SKM-1 treated with dmso at 0.1 percent for 144 hours (cell line): ENCODE data around the gene NECAB3.
A peak's percentile ranks its signal among the peaks of the same experiment; 100 is the strongest.

ENCODE experiments used
- DNase-seq: peaks from one replicate; lab custom pipeline; 2025; ENCODE audit not compliant: unreplicated experiment; lab: John Stamatoyannopoulos, UW

Gene NECAB3

DNA sequence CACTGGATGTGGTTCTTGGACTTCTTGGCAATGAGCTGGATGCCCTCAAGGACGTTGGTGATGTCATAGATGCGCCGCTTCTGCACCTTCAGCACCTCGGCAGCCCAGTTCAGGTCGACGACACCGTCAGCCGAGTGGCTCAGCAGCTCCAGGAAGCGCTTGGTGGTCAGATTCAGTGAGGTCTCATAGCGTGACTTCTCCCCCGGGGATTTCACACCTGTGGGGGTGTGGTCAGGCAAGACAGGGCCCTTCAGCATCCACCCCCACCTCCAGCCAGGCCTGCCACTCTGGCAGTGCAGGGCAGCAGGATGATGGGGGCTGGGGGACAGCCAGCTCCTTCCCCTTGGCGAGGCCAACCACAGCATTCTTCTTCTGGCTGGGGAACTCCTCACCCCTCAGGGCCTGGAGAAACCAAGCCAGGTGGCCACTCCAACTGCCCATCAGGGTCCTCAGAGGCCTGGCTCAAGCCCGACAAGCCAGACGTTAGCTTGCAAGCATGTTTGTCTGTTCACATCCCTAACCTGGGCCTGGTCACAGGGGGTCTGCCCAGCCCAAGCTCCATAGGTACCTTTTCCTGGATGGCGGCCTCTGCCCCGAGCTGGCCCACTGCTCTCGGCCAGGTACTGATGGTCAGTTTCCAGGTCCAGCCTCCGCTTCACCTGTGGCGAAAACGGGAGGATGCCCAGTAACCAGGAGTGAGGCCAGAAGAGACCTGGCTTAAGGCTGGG lies 5.7 kb upstream of the NECAB3 start:
- DNase-seq: no peak

DNA sequence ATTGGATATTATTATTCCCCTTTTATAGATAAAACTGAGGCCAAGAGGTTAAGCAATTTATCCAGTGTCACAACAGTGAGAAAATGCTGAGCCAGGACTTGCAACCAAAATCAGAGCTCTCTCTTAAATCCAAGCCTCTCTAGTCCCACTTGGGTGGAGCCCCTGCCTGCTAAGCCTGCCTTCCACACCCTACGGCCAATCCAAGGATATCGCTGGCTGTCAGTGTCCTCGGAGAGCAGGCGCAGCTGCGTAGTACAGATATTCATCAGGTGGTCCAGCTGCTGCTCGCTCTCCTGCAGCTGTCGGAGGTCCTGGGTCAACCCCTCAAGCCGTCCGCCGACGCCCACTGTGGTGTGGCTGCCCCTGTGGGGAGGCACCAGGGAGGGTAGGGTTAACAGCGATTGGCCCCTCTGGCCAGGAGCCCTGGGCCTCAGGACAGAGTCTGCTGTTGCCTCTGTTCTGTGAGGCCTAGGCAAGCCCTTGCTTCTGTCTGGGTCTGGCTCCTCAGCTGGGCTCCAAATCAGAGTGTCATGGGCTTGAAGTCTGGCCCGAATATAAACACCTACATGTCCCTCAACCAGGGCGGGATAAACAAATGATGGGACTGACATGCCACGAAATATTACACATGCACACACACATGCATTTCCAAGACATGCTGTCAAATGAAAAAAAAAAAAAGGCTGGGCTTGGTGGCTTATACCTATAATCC lies 3.9 kb upstream of the NECAB3 start:
- no peak for DNase-seq

DNA sequence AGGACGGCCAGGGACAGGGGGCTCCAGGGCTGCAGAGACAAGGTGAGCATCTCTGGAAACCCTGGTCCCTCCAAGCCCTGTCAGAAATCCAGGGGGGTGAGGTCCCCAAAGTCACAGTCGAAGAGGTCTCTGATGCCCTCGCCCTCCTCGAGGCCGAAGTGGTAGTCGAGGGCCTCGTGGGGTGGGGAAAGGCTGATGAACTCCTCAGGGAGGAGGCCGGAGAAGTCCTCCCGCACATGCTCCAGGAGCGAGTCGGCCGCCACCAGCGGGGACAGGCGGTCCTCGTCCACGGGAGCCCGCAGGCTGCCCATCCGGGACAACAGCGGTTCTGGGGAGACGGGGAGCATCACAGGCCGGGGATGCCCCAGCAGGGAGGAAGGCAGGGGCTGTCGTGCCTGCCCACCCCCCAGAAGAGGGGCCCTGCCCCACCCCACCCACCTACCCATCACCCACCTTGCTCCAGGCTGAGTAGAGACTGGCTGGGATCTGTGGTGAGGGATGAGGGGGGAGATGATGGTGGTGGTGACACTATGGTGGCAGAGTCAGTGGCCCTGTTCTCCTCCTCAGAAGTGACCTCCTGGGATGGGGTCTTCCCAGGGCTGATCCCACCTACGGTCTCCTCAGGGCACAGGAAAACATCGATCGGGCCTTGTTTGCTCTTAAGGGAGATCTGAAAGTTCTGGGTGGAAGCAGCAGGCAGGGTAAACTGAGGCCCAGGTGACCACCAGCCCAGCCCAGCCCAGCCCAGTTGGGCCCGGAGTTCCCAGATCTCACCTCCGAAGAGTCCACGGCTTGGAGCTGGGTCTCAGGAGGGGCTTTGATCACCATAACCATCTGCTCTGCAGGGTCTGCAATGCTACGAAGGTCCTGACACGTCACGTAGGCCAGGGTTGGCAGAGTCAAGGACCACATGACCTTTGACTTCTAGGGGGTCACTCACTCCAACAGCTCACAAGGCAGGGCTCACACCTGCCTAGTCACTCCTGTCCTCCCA lies 2.7 kb upstream of the NECAB3 start:
- DNase-seq: no peak

DNA sequence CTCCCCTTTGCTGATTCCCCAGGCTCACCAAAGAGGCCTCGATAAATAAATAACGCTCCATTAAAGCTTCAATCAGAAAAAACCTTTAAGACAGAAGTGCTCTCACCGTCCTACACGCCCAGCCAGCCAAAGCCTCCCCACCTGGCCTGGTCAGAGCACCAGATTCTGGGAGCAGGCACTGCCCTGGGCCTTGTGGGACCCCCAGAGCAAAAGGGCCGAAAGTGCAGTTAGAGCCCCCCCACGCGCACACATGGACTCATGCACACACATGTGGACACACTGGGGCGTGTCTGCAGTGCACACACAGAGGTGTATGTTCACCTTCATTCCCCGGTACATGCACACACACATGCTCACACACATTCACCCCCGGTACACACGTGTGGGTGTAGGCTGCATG lies 1.9 kb upstream of the NECAB3 start:
- no peak for DNase-seq

DNA sequence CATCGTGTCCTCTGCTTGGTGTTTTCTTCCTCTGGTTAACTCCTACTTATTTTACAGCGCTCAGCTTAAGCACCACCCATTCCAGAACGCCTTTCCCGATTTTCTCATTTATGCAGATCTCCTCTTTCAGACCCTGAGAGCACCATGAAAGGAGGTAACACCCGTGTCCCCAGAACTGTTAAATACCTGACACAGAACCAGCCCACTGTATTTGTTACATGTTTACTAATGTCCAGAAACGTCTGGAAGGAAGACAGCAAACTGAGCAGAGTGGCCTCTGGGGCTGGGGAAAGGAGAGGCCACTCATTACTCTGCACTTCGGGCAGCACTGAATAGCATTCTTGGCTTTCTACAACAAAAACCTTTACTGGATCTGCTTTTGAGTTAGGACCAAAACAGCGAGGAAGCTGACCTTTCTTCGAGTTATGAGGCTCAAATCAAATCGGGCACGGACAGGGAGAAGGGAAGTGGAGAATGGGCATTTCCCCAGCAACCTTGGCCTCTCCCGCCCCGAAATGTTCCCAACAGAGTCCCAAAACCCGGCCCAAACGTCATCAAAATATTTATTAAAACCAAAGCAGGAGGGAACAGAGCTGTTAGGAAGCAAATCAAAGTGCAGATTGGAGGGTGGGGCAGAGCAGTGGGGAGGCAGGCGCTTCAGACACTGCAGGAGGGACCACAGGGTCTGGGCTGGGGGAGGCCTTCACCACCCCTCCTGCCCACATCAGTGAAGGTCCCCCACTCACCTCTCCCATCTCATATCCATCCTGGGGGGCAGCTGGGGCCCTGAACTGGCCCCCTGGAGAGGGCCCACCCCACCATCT lies 1.1 kb upstream of the NECAB3 start:
- no peak for DNase-seq

DNA sequence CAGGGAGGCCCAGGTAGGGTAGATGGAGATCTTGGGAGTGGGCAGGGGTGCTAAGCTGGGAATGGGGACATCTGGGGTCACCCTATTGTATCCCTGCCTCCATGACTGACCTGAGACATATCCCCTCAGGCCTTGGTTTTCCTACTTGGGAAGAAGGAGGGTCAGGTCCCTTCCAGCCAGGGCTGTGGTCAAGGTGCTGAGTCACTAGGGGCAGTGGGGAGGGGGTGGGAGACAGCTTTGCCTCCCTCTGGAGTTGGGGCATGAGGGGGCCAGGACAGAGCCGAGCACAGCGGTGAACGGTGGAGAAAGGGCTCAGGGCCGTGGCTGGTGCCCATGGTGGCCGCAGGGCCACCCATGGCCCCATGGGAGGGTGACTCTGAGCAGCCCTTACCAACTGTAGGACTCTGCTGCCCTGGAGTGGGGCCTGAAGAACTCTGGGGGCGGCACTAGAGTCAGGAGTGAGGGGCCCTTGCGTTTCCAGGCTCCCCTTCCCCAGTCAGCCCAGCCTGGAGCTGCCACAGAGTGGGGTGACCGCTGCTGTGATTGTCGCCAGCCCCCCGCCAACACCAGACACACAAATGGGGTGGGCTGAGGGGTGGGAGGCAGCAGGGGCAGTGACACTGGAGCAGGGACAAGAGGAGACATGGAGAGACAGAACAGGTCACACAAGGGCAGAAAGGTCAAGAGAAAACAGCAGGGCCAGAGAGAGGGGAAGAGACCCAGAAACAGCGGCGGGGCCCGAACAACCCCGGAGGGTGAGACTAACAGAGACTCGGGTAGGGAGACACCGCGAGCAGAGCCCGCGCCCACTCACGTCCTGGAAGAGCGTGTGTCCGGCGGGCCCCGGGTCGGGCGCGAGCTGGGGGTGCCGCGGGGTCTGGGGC lies 576 bp downstream of the NECAB3 start:
- DNase-seq: peak; percentile 41

DNA sequence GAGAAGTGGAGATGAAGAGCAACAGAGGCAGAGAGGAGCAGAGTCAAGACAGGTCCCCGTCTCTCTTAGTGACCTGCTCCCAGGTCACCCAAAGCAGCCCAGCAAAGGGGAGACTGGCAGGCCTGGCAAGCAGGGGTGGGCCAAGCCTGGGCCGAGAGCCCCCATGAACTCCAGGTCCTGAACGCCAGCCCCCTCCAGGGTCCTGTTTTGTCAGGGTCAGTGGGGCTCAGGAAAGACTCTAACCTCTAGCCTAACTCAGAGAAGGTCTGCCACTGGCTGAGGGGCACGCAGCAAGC lies 1.2 kb downstream of the NECAB3 start:
- DNase-seq: no peak

DNA sequence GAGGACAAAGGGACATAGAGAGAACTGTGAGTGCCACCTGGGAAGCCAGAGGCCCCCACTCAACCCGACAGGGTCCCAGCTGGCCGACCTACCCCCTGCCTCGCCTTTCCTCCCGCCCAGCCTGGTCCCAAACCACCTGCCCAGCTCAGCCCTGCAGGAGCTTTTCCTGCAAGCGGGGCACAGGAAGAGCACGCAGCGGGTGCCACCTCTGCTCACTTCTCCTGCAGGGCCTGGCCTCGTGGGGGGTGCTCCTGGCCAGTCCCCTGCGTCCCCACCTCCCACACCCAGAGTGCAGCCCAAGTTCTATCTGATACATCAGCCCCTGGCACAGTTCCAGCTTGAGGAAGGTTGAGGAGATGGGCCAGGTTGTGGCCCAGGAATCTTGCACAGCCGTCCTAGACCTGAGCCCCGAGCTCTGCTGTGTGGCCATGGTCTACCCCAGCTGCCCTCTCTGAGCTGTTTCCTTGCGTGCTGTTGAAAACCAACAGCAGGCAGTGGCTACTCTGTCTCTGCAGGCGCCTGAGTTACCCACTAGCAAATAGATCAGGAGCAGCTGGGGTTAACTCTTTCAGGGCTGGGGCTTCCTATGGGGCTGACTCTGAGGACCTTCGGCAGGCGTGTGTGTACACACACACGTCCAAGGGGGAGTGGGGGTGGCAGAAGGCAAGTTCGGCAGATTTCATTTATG lies 1.7 kb downstream of the NECAB3 start:
- no peak for DNase-seq

DNA sequence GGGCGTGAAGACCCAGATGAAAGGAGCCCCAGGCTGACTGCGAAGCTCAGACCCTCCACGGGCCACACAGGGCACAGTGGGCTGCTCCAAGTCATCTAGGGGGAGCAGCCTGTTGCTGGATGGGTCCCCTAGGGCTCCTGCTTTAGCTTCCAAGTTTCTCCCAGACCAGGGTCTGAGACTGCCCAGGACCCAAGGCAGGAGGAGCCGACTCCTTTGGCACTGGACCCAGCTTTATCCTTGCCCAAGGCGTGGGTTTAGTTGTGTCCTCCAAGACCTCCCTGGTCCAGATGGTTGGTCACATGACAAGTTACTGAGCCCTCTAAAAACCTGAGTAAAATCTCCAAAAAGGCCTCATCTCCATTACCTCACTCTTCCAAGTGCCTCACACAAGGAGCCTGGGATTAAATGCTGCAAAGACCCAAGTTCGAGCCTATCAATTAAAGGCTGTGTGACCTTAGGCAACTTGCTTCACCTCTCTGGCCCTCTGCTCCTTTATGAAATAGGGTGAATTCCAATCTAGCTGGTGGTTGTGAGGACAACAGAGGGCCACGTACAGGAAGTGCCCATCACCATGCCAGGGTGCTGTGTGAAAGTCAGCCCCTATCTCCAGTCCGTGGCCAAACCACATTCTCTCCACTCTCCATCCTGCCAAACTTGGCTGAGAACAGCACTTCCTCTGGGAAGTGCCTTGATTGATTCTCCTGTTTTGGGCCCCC lies 2.5 kb downstream of the NECAB3 start:
- DNase-seq: no peak

DNA sequence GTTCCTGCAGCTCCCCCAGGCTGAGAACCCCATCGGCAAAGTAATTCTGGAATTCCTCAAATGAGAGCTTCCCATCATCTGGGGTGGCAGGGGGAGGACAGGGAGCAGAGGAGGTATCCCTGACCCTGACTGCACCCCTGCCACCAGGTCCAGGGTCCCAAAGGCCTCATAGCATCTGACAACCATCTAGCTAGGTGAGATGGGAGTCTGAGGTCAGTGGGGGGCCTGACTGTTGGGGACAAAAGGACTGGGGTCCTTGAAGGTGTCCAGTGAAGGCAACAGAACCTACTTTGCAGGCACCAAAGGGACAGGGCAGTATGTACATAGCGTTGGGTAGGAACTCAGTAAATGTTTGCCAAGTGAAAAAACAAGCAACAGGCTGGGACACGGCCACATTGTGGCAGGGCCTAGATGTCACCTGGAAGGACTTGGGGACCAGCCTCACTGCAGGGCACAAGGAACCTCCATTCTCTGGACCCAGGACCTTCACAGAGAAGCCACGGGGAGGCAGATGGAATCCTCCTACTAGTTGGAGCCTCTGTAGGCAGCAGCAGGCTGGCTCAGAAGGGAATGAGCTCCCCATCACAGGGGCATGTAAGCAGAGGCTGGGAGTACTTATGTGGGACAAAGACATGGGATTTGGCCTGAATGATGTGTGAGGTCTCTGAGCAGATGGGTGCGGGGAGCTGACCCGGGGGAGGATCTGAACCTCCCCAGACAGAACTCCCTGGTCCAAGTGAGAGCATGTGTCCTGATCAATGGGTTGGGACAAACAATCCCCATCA lies 3.3 kb downstream of the NECAB3 start:
- DNase-seq: no peak

DNA sequence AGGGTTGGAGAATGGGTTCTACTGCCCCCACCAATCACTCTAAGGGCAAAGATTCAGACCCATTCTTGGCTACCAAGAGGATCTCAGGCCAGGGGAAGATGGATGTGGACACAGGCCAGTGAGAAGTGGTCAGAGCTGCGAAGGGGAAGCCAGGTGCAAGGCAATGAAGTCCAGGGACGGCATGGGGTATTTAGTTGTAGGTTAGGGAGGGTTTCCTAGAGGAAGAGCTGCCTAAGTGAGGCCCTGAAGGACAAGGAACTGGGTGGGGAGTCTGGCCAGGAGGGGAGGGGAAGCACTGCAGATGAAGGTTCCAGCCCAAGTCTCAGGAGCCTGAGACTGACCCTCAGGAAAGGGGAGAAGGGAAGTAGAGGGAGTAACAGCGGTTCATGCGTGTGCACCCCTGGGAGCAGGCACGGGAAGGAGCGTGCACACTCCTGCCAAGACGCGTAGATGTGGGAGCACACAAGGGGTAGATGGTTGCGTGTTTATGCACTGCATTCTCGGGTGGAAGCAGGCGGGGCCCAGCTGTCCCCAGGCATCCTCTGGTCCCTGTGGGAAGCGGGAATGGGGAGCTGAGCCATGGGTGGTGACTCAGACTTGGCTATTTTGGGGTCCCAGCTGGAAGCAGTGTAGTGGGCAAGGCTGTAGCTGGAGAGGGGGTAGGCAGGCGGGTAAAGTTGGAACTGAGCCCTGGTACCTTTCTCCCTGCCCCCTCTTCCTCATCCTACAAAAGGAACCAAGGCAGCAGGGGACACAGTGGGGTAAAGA lies 4.2 kb downstream of the NECAB3 start:
- no peak for DNase-seq

DNA sequence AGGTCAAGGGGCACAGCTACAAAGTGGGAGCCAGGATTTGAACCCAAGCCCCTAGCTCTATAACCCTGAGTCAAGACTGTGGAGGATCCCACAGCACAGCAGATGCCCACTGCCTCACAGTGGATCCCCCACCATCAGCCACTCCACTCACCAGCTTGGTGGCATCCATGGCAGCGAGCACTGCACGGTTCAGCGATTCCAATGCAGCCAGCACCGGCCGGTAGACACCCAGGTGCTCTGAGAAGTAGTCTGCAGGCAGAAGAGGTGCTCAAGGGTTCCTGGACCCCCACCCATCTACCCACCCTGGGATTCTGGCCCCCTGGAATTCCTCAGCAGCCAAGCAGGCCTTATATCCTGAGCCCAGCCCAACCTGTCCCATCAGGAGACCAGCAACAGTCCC lies 5.0 kb downstream of the NECAB3 start:
- DNase-seq: no peak

DNA sequence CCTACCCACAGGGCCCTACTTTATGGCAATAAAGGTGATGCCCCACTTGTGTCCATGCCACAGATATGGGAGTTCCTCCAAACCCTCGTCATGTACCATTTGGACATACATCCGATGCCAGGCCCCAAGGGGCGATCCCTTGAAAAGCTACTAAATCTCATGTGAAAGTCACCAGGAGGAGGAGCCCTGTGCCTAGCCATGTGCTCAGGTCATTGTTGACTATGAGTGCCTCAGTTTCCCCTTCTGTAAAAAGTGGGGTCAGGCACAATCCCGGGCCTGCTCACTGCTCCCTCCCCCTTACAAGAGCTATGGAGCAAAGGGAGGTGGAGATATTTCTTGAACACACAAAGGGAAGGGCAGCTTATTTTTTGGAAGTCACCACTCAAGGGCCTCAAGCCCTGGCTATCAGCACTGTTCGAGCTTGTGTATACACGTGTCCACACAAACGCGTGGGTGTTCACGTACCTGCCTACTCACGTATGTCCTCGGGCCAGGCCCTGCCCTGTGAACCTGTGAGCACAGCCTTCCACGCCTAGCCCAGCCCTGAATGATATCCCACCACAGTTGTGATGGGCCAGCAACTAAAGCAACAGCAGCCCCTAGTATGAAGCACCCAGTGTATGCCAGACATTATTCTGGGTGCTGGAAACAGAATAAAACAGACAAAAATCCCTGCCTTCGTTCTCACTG lies 5.6 kb downstream of the NECAB3 start:
- no peak for DNase-seq

DNA sequence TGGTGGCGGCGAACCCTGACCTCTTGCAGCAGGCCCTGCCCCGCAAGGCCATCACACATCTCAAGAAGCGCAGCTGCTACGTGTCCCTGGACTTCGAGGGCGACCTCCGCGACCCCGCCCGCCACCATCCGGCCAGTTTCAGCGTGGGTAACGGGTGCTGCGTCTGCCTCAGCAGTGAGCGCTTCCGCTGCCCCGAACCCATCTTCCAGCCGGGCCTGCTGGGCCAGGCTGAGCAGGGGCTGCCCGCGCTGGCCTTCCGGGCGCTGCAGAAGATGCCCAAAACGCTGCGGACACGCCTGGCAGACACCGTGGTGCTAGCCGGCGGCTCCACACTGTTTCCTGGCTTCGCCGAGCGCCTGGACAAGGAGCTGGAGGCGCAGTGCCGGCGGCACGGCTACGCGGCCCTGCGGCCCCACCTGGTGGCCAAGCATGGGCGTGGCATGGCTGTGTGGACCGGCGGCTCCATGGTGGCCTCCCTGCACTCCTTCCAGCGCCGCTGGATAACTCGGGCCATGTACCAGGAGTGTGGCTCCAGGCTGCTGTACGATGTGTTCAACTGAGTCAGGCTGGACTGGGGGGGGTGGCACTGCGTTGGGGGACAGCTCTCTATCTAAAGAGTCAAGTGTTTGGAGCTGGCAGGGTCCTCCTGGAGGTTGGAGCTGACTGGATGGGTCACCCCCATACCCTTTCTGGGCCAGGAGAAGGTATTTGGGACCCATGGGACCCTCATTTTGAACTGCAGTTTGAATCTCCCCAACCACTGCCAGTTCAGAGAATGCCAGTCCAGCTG lies 6.4 kb downstream of the NECAB3 start:
- peak; percentile 78 for DNase-seq

DNA sequence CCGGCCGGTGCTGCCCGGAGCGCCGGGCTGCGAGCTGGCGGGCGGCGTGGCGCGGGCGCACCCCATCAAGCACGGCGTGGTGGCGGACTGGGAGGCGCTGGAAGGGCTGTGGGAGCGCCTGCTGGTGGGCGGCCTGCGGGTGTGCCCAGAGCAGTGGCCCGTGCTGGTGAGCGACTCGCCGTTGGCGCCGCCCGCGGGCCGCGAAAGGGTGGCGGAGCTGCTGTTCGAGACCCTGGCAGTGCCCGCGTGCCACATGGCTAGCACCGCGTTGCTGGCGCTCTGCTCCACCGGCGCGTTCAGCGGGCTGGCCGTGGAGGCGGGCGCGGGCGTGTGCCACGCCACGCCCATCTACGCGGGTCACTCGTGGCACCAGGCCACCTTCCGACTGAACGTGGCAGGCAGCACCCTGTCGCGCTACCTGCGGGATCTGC lies 7.0 kb downstream of the NECAB3 start:
- DNase-seq: no peak
